HG02840 (cell line): ENCODE measurements around the gene HRH4.

Experiments used
- ATAC-seq: cut with Tn5 transposase; IDR thresholded peaks from one replicate; pipeline ENCODE4 v1.9.1; 2021; ENCODE audit warnings: mild to moderate bottlenecking, moderate library complexity, moderate number of reproducible peaks; ENCODE audit not compliant: unreplicated experiment, low FRiP score

Gene HRH4

GRCh38 chr18:24460388-24460787 is at the start of gene HRH4:
TSS of gene HRH4 (plus strand) at chr18:24460637. CDS start at chr18:24460729, 92 bp downstream.
- ATAC-seq: no peak

GRCh38 chr18:24413148-24413547 is 47.3 kb upstream of the HRH4 start:
- no peak for ATAC-seq

GRCh38 chr18:24414349-24415003 is 46.0 kb upstream of the HRH4 start:
- no peak for ATAC-seq

GRCh38 chr18:24417480-24417879 is 43.0 kb upstream of the HRH4 start:
- no peak for ATAC-seq

GRCh38 chr18:24420551-24420950 is 39.9 kb upstream of the HRH4 start:
- ATAC-seq: no peak

GRCh38 chr18:24421831-24422230 is 38.6 kb upstream of the HRH4 start:
- no peak for ATAC-seq

- no peak for ATAC-seq
These were observed 34.4 kb upstream of the HRH4 start for GRCh38 chr18:24426073-24426397.

- peak; percentile 89 for ATAC-seq
These were observed 33.8 kb upstream of the HRH4 start, which contains the start of gene IMPACT for GRCh38 chr18:24426398-24427294. TSS of gene IMPACT (plus strand) at chr18:24426670. CDS start at chr18:24426757, 87 bp downstream.

- no peak for ATAC-seq
These were observed 33.0 kb upstream of the HRH4 start for GRCh38 chr18:24427484-24427883.

- ATAC-seq: no peak
These were observed 31.7 kb upstream of the HRH4 start for GRCh38 chr18:24428709-24429108.

- ATAC-seq: no peak
These were observed 31.2 kb upstream of the HRH4 start for GRCh38 chr18:24429188-24429587.

GRCh38 chr18:24432618-24433017 is 27.8 kb upstream of the HRH4 start:
- ATAC-seq: no peak

GRCh38 chr18:24436939-24437338 is 23.5 kb upstream of the HRH4 start:
- no peak for ATAC-seq

- no peak for ATAC-seq
These were observed 16.6 kb upstream of the HRH4 start for GRCh38 chr18:24443870-24444269.

GRCh38 chr18:24446453-24446852 is 14.0 kb upstream of the HRH4 start:
- ATAC-seq: no peak

GRCh38 chr18:24446953-24447538 is 13.4 kb upstream of the HRH4 start:
- no peak for ATAC-seq

GRCh38 chr18:24447961-24448360 is 12.5 kb upstream of the HRH4 start:
- no peak for ATAC-seq

- peak; percentile 88 for ATAC-seq
These were observed 3.9 kb upstream of the HRH4 start for GRCh38 chr18:24456549-24456948.

- ATAC-seq: no peak
These were observed 665 bp upstream of the HRH4 start for GRCh38 chr18:24459772-24460171.

- ATAC-seq: no peak
These were observed 1.6 kb downstream of the HRH4 start for GRCh38 chr18:24461996-24462395.
